ENCODE data around the gene CLEC4D. TPM values are rescaled to one million over a fixed set of nuclear protein-coding genes. Genes with fewer than 3 reads are reported as not detected.

The CLEC4D gene
- total and polyA plus RNA-seq, 4 donors: 0.08 to 0.67 (median 0.46) TPM

DNA sequence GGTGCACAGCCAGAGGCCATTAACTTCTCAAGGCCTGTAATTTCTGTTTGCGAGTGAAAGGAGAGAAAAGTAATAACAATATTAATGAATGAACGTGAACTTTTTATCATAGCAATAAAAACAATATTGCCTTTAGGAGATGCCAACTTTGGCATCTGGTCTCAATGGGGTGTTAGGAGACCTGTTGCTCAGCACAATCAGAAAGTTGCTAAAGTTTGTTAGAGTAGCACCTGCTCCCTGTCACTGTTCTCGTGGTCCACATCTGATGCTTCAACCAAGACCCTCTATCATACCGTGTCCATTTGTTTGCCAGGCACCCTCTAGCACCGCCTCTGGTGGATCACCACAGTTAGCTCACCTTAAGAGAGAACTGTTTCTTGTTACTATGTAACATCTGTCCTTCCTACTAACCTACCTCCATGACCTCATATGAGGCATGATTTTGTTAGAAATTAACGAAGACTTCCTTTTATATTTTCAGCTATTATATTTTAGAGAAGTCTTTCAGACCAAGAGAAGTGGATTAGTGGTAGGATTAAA is 39.9 kb downstream of the CLEC4D start:
- no peak for TF ChIP-seq HNF4G (IDR thresholded peaks at IDR 0.05)
- TF ChIP-seq, protein P1, sequence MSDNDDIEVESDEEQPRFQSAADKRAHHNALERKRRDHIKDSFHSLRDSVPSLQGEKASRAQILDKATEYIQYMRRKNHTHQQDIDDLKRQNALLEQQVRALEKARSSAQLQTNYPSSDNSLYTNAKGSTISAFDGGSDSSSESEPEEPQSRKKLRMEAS (IDR thresholded peaks at IDR 0.05): no peak
- TF ChIP-seq FOXA2 (IDR thresholded peaks at IDR 0.05): no peak
- no peak for TF ChIP-seq YY1 (IDR thresholded peaks at IDR 0.05)
- TF ChIP-seq, protein P2, sequence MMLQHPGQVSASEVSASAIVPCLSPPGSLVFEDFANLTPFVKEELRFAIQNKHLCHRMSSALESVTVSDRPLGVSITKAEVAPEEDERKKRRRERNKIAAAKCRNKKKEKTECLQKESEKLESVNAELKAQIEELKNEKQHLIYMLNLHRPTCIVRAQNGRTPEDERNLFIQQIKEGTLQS (IDR thresholded peaks at IDR 0.05): no peak
- TF ChIP-seq TAF1 (conservative IDR thresholded peaks at IDR 0.05): no peak
- Histone ChIP-seq H3K36me3 (ENCODE audit: control insufficient read depth in 4 of 4, insufficient read depth in 3 of 4, low read depth in 1 of 4, low read length in 3 of 4) (no peaks in the 10 kb centered on the region), H3K27ac (ENCODE audit: low read depth in 1 of 2, low read length in 2 of 2) (no peak overlapping the region), H3K27me3 (ENCODE audit: control insufficient read depth in 4 of 4, insufficient read depth in 4 of 4, low read length in 3 of 4) (no peaks in the 10 kb centered on the region), H3K9me3 (ENCODE audit: control insufficient read depth in 4 of 4, low read length in 3 of 4) (no peaks in the 10 kb centered on the region), H3K9ac (ENCODE audit: low read depth in 1 of 2, low read length in 2 of 2) (no peak overlapping the region), H3K4me1 (ENCODE audit: control insufficient read depth in 4 of 4, insufficient read depth in 4 of 4, low read length in 3 of 4) (no peaks in the 10 kb centered on the region), H3K4me3 (ENCODE audit: low read depth in 1 of 3, low read length in 3 of 3) (no peak overlapping the region)
- 66% methylated on average over 6 of the region's 6 CpGs for WGBS
- no peak for DNase-seq (ENCODE audit: low spot score)

DNA sequence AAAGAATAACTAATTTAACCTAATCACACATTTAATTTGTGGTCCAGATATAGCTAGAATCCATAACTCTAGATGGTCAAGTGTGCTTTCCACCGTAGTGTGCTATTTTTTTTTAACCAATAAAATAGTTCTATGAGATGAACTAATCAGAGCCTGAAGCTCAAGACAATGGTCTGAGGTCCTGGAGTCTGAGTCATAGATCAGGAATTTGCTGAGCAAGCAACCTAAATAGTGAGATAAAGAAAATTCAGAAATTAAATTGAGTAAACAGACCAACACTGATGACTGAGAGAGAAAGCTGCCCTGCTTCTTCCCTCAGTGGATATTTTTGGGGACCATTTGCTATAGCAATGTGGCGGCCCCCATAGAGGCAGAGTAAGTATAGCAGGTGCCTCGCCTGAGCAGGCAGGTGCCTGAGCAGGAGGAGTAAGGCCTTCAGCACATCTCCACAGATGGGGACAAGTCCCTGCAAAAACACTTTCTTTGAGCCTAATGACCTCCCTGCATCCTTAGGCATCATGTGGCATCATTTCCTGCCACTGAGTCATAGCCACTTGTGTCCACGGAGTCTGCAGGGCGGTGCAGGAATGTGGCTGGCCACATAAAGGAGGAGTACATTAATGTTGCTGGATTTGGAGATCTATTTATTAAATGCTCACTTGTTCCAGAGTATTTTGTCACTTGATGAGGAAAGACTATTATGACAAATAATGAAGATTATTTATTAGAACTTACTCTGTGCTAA is 41.3 kb downstream of the CLEC4D start:
- DNase-seq (ENCODE audit: low spot score): no peak
- Histone ChIP-seq H3K27me3 (ENCODE audit: control insufficient read depth in 4 of 4, insufficient read depth in 4 of 4, low read length in 3 of 4) (no peaks in the 10 kb centered on the region), H3K4me1 (ENCODE audit: control insufficient read depth in 4 of 4, insufficient read depth in 4 of 4, low read length in 3 of 4) (no peaks in the 10 kb centered on the region), H3K36me3 (ENCODE audit: control insufficient read depth in 4 of 4, insufficient read depth in 3 of 4, low read depth in 1 of 4, low read length in 3 of 4) (no peaks in the 10 kb centered on the region), H3K27ac (ENCODE audit: low read depth in 1 of 2, low read length in 2 of 2) (no peak overlapping the region), H3K9me3 (ENCODE audit: control insufficient read depth in 4 of 4, low read length in 3 of 4) (no peaks in the 10 kb centered on the region), H3K9ac (ENCODE audit: low read depth in 1 of 2, low read length in 2 of 2) (no peak overlapping the region), H3K4me3 (ENCODE audit: low read depth in 1 of 3, low read length in 3 of 3) (no peak overlapping the region)
- 90% methylated on average over 5 of the region's 5 CpGs for WGBS
- TF ChIP-seq GABPA (IDR thresholded peaks at IDR 0.05 in 1 of 2, conservative IDR thresholded peaks at IDR 0.05 in 1 of 2) (no peak), SP1 (IDR thresholded peaks at IDR 0.05) (no peak), HNF4A (conservative IDR thresholded peaks at IDR 0.05) (no peak)
- TF ChIP-seq, protein P3, sequence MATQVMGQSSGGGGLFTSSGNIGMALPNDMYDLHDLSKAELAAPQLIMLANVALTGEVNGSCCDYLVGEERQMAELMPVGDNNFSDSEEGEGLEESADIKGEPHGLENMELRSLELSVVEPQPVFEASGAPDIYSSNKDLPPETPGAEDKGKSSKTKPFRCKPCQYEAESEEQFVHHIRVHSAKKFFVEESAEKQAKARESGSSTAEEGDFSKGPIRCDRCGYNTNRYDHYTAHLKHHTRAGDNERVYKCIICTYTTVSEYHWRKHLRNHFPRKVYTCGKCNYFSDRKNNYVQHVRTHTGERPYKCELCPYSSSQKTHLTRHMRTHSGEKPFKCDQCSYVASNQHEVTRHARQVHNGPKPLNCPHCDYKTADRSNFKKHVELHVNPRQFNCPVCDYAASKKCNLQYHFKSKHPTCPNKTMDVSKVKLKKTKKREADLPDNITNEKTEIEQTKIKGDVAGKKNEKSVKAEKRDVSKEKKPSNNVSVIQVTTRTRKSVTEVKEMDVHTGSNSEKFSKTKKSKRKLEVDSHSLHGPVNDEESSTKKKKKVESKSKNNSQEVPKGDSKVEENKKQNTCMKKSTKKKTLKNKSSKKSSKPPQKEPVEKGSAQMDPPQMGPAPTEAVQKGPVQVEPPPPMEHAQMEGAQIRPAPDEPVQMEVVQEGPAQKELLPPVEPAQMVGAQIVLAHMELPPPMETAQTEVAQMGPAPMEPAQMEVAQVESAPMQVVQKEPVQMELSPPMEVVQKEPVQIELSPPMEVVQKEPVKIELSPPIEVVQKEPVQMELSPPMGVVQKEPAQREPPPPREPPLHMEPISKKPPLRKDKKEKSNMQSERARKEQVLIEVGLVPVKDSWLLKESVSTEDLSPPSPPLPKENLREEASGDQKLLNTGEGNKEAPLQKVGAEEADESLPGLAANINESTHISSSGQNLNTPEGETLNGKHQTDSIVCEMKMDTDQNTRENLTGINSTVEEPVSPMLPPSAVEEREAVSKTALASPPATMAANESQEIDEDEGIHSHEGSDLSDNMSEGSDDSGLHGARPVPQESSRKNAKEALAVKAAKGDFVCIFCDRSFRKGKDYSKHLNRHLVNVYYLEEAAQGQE (IDR thresholded peaks at IDR 0.05): no peak

DNA sequence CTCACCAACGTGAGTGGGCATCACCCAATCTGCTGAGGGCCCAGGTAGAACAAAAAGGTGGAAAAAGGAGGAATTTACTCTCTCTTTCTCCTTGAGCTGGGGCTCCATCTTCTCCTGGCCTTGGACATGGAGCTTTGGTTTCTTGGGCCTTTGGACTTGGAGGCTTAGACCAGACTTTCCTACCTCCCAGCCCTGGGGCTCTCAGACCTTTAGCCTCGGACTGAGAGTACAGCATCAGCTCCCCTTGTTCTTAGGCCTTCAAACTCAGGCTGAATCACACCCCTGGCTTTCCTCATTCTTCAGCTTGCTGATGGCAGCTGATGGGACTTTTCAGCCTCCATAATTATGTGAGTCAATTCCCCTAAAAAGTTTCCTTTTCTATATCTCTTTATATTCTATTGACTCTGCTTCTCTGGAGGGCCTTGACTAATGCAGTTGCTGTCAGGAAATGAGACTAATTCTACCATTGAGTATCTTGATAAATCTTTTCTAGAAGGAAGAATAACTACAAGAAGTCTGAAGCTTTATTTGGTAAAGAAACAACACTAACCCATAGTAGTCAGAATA is 43.3 kb downstream of the CLEC4D start:
- no peaks in the 10 kb centered on the region for H3K36me3 ChIP-seq (ENCODE audit: control insufficient read depth in 4 of 4, insufficient read depth in 3 of 4, low read depth in 1 of 4, low read length in 3 of 4)
- no peaks in the 10 kb centered on the region for H3K27me3 ChIP-seq (ENCODE audit: control insufficient read depth in 4 of 4, insufficient read depth in 4 of 4, low read length in 3 of 4)
- no peak for DNase-seq (ENCODE audit: low spot score)
- no peaks in the 10 kb centered on the region for H3K9me3 ChIP-seq (ENCODE audit: control insufficient read depth in 4 of 4, low read length in 3 of 4)
- 83% methylated on average over 2 of the region's 2 CpGs for WGBS
- H3K27ac ChIP-seq (ENCODE audit: low read depth in 1 of 2, low read length in 2 of 2): no peak overlapping the region
- H3K4me1 ChIP-seq (ENCODE audit: control insufficient read depth in 4 of 4, insufficient read depth in 4 of 4, low read length in 3 of 4): no peaks in the 10 kb centered on the region
- TF ChIP-seq, protein P2 (IDR thresholded peaks at IDR 0.05): no peak
- TF ChIP-seq RXRA (IDR thresholded peaks at IDR 0.05) (no peak), JUND (IDR thresholded peaks at IDR 0.05) (no peak), GABPA (IDR thresholded peaks at IDR 0.05 in 1 of 2, conservative IDR thresholded peaks at IDR 0.05 in 1 of 2) (no peak), HNF4G (IDR thresholded peaks at IDR 0.05) (no peak), EGR1 (IDR thresholded peaks at IDR 0.05; ENCODE audit: low read depth in 2 of 2) (no peak), HNF4A (conservative IDR thresholded peaks at IDR 0.05) (no peak), TAF1 (conservative IDR thresholded peaks at IDR 0.05) (no peak)
- TF ChIP-seq, protein P3 (IDR thresholded peaks at IDR 0.05): no peak
- TF ChIP-seq, protein P4, sequence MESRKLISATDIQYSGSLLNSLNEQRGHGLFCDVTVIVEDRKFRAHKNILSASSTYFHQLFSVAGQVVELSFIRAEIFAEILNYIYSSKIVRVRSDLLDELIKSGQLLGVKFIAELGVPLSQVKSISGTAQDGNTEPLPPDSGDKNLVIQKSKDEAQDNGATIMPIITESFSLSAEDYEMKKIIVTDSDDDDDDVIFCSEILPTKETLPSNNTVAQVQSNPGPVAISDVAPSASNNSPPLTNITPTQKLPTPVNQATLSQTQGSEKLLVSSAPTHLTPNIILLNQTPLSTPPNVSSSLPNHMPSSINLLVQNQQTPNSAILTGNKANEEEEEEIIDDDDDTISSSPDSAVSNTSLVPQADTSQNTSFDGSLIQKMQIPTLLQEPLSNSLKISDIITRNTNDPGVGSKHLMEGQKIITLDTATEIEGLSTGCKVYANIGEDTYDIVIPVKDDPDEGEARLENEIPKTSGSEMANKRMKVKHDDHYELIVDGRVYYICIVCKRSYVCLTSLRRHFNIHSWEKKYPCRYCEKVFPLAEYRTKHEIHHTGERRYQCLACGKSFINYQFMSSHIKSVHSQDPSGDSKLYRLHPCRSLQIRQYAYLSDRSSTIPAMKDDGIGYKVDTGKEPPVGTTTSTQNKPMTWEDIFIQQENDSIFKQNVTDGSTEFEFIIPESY (IDR thresholded peaks at IDR 0.05): no peak
- H3K9ac ChIP-seq (ENCODE audit: low read depth in 1 of 2, low read length in 2 of 2): no peak overlapping the region
- H3K4me3 ChIP-seq (ENCODE audit: low read depth in 1 of 3, low read length in 3 of 3): no peak overlapping the region
